GM12873 (cell line): ENCODE results near the gene HYCC1.

Experiments used
- TF ChIP-seq, protein P1 (sequence below): IDR thresholded peaks from 2 replicates; pipeline ENCODE4 v1.5.1; 2012; ENCODE audit warnings: low read depth, mild to moderate bottlenecking, moderate library complexity, low read length, control low read depth; ENCODE audit not compliant: insufficient read depth; ENCODE audit errors: missing control alignments

HYCC1 gene

GRCh38 chr7:23009303-23009702, 4.6 kb downstream of the HYCC1 start:
- TF ChIP-seq, protein P1, sequence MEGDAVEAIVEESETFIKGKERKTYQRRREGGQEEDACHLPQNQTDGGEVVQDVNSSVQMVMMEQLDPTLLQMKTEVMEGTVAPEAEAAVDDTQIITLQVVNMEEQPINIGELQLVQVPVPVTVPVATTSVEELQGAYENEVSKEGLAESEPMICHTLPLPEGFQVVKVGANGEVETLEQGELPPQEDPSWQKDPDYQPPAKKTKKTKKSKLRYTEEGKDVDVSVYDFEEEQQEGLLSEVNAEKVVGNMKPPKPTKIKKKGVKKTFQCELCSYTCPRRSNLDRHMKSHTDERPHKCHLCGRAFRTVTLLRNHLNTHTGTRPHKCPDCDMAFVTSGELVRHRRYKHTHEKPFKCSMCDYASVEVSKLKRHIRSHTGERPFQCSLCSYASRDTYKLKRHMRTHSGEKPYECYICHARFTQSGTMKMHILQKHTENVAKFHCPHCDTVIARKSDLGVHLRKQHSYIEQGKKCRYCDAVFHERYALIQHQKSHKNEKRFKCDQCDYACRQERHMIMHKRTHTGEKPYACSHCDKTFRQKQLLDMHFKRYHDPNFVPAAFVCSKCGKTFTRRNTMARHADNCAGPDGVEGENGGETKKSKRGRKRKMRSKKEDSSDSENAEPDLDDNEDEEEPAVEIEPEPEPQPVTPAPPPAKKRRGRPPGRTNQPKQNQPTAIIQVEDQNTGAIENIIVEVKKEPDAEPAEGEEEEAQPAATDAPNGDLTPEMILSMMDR, result no peak

GRCh38 chr7:23004247-23004520, 9.7 kb downstream of the HYCC1 start:
- TF ChIP-seq, protein P1, result no peak

DNA sequence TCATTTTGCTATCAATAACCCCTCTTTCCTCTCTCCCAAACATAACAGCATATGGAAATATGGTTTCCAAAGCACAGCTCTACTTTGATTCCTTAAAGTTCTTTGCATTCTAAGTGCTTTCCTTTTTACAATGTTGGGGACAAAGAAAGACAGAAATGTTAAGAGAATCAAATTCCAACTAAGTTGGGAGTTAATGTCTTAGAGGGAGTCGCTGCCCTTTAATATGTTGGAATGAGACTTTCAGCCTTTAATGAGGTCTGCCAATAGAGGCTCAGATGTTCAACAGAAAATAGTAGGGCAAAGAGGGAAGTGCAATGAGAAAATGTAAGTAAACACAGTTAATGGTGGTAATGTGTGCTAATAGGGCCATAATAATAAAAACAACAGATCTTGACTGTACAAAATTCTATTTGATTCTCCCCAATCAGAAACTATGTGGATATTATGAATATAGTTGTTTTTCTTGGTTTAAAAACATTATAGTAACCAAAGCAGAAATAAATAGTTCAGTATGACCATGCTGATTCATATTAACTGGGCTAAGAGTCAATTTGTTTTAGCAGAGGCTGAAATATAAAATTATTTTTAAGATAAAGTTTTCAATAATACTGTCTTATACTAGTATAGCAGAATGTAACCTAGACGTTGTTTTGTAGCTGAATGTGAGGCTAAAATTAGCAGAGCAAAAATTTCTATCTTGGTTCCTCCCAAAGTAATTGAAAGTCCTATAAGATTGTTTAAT, 10.3 kb downstream of the HYCC1 start:
- TF ChIP-seq, protein P1, result no peak

DNA sequence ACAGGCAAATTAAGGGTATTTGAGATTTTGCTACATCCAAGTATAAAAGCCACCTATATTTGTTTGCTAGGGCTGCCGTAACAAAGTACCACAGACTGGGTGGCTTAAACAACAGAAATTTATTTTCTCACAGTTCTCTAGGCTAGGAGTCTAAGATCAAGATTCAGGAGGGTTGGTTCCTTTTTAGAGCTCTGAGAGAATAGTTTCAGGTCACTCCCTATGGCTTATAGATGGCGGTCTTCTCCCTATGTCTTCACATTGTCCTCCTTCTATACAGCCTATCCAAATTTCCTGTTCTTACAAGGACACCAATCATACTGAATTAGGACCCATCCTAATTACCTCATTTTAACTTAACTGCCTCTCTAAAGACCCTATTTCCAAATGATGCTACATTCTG, 11.2 kb downstream of the HYCC1 start:
- TF ChIP-seq, protein P1, result no peak

GRCh38 chr7:23001610-23002009, 12.3 kb downstream of the HYCC1 start:
- TF ChIP-seq, protein P1, result no peak

GRCh38 chr7:23000597-23001360, 13.2 kb downstream of the HYCC1 start:
- TF ChIP-seq, protein P1, result no peak

GRCh38 chr7:22998519-22998896, 15.4 kb downstream of the HYCC1 start:
- TF ChIP-seq, protein P1, result no peak
